GM12873 (cell line): ENCODE measurements around the gene OS9.

Experiments
- CTCF ChIP-seq: IDR thresholded peaks from 2 replicates; pipeline ENCODE4 v1.5.1; 2012; ENCODE audit warnings: low read depth, mild to moderate bottlenecking, moderate library complexity, low read length, control low read depth; ENCODE audit not compliant: insufficient read depth; ENCODE audit errors: missing control alignments

OS9 gene

GRCh38 chr12:57759360-57759980, 65.5 kb downstream of the OS9 start:
- TF ChIP-seq CTCF: peak; percentile 69

DNA sequence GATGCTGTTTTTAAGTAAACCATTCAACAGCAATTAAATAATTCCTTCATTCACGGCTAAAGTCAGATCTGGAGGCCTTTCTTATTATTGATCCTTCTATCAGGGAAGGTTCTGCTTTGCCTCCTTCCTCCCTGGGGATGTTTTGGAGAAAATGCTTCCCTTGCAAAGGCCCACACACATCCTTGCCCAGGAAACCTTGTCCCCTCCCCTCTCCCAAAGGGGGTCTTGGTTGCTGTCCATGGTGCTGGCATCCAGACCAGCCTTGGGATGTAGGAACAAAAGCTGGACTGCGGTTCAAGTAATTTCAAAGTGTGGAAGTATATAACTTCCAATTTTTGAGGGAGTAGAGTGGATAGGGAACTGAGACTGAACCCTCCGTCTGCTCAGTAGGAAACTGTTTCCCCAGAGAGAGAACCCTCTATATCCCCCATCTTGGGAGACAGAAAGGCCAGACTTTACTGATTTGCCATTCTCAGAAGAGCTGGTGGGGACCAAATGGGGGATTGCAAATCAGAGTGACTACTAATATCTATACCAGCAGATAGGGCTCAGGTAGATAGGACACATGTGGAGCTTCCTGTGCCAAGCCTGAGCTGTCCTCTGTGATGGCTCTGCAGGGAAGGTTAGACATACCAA, 66.5 kb downstream of the OS9 start:
- no peak for TF ChIP-seq CTCF

DNA sequence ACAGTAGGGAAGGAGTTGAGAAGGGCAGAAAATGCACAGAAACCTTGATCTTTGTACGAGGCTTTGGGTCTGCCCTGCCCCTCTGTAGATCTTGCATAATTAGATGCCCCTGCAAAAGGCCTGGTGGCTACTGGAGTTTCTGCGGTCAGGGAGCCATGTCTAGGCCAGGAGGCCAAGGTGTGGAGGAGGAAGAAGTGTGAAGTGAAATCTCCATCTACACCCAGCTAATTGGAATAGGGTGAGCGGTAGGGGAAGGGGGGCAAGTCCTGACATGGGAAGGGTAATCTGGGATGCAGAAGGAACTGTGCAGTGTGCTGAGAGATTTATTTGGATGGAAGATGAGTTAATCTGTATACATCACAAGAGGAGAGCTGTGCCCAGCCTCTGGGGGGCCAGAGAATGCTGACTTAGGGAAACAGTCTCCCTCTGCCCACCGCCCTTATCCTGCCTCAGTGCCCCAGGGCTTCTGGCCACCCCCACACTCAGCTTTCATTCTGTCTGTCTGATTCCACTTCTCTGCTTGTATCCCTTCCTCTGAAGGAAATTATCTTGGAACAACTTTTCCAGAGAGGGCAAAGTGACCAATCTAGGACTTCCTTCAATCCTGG, 67.6 kb downstream of the OS9 start:
- TF ChIP-seq CTCF: no peak

- no peak for TF ChIP-seq CTCF
Measured at GRCh38 chr12:57762463-57762862, 68.5 kb downstream of the OS9 start.

- no peak for TF ChIP-seq CTCF
Measured at GRCh38 chr12:57763881-57764661, 70.1 kb downstream of the OS9 start.

GRCh38 chr12:57764662-57765002, 70.7 kb downstream of the OS9 start:
- TF ChIP-seq CTCF: no peak
